Hepatocyte (in vitro differentiated cells): ENCODE results near the gene ZSCAN25.

Experiments used
- EZH2 ChIP-seq: fragments of 200-600 bp; sonication (generic); IDR thresholded peaks from 2 replicates; pipeline ENCODE4 v1.6.1; 2016; ENCODE audit warnings: antibody characterized with exemption, mild to moderate bottlenecking, borderline replicate concordance
- TF ChIP-seq, protein P1 (sequence below): fragments of 200-600 bp; sonication (generic); IDR thresholded peaks from 2 replicates; pipeline ENCODE4 v1.5.1; 2016; ENCODE audit warnings: antibody characterized with exemption, mild to moderate bottlenecking; ENCODE audit not compliant: poor library complexity

DNA sequence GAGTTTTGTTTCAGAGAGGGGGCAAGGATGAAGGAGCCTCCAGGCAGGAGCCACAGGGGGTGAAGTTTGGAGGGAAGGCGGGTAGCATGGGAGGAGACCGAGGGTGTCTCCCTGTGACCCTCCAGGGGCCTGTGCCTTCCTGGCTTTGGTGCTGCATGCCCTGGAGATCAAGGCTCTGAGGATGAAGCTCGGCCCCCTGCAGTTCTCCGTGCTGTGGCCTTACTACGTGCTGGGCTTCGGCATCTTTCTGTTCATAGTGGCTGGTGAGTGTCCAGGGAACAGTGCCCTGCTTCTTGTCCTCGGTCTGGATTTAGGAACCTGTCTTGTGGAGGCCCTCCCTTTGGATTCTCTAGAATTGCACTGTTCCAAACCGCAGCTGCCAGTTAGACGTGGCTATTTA is 9.2 kb upstream of the ZSCAN25 start:
- TF ChIP-seq, protein P1, sequence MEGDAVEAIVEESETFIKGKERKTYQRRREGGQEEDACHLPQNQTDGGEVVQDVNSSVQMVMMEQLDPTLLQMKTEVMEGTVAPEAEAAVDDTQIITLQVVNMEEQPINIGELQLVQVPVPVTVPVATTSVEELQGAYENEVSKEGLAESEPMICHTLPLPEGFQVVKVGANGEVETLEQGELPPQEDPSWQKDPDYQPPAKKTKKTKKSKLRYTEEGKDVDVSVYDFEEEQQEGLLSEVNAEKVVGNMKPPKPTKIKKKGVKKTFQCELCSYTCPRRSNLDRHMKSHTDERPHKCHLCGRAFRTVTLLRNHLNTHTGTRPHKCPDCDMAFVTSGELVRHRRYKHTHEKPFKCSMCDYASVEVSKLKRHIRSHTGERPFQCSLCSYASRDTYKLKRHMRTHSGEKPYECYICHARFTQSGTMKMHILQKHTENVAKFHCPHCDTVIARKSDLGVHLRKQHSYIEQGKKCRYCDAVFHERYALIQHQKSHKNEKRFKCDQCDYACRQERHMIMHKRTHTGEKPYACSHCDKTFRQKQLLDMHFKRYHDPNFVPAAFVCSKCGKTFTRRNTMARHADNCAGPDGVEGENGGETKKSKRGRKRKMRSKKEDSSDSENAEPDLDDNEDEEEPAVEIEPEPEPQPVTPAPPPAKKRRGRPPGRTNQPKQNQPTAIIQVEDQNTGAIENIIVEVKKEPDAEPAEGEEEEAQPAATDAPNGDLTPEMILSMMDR, result no peak
- TF ChIP-seq EZH2, result no peak
